HAP-1 (cell line): ENCODE data around the gene CDADC1.

Experiments
- DNase-seq, 2 experiments: peaks; one replicate each; pipeline ENCODE4 v3.0.0-alpha.2; 2016 to 2020; ENCODE audit warnings: low spot score in 2 of 2
- H3K27me3 ChIP-seq: fragments of 250-450 bp; sonication (Bioruptor Pico); 2 replicates; pipeline ENCODE4 v1.5.1; 2020; ENCODE audit warnings: low read depth, mild to moderate bottlenecking, moderate library complexity
- H3K36me3 ChIP-seq: fragments of 250-450 bp; sonication (Bioruptor Pico); replicated peaks from 2 replicates; pipeline ENCODE4 v1.5.1; 2020; ENCODE audit warnings: mild to moderate bottlenecking
- H3K4me1 ChIP-seq: fragments of 250-450 bp; sonication (Bioruptor Pico); 2 replicates; pipeline ENCODE4 v1.5.1; 2020; ENCODE audit warnings: mild to moderate bottlenecking
- H3K4me3 ChIP-seq: fragments of 250-450 bp; sonication (Bioruptor Pico); 2 replicates; pipeline ENCODE4 v1.5.1; 2020; ENCODE audit warnings: mild to moderate bottlenecking, moderate library complexity
- H3K9me3 ChIP-seq: fragments of 250-450 bp; sonication (Bioruptor Pico); 2 replicates; pipeline ENCODE4 v1.5.1; 2020; ENCODE audit warnings: mild to moderate bottlenecking, moderate library complexity
- in situ Hi-C: fragments of 300-500 bp; cut with MboI; formaldehyde crosslinking; loops from 3 replicates; pipeline ENCODE4 v1.14.3; 2020; ENCODE audit warnings: low sequenced_read_pairs, inconsistent platforms, mixed read lengths

Gene CDADC1

DNA sequence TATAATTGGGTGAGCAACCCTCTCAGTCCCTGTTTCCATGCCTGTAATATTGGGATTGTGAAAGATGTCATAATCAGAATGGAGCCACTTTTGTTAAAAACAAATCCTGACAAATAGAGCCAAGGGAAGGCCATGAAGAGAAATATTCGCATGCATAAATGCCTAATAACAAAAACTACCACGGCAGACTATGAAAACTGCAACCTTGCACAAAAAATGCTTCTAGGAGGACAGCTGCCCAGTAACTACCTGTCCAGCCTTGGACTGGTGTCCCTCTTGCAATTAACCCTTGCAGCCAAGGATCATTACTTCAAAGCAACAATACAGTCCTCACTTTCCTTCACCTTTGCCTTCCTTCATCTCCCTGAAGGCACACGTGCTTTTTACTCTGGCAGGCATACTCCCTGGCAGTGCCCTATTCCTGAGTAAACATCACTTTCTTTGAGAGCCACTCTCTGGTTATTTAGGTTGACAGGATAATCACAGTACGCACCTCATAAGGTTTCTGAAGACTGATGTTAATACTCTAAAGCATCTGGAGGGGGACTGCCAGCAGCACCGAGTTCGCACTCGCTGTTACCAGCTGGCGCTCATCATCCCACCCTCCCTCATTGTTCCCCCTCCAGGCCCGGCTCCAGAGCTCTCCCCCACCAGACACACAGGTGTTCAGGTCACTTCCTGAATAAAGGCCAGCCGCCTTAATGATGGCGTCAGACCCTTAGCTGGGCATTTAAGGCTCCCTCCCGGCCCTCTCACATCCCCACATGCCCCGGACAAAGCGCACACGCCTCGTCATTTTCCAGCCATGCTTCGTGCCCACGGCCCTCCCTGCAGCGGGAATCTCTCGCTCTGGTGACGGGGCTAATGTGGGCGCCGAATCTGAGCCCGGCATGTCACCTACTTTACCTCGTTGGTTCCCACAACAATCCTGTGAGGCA lies 57.3 kb downstream of the CDADC1 start:
- H3K27me3 ChIP-seq = no peaks in the 10 kb centered on the region
- H3K9me3 ChIP-seq = no peaks in the 10 kb centered on the region
- DNase-seq = no peak
- no peak overlapping the region for H3K4me3 ChIP-seq
- H3K4me1 ChIP-seq = no peaks in the 10 kb centered on the region
- H3K36me3 ChIP-seq = no peaks in the 10 kb centered on the region
- in situ Hi-C loops = loop anchor here (5.0 to 25.0 kb wide), 2 partner anchors 302 to 532 kb away; no protein-coding TSS in a partner anchor

DNA sequence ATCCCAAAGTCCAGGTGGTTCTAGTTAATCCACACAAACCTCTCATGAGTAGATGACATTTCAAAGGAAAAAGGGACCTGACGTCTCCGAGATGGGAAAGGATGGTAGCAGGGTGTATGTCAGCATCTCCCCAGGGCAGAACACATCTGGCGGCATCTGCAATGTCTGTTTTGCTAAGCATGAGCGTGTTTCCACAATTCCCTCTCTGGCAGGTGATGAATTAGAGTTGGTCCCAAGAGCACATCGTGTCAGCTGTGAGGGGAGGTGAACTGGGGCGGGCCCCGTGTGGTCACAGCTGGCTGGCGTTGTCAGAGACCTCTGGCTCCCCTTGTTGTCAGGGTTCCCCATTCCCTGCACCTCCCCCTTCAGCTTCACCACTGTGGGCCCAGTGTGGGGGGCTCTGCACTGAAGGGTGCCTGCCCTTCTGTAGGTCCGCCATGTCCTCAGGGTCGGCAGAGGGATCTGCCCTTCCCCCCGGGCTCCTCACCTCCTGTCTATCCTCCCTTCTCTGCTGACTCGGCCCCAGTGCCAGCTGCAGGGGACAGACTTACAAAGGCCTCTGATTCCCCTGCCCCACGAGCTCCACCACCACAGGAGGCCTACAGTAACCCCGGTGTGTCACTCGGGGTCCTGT lies 58.2 kb downstream of the CDADC1 start:
- no peak for DNase-seq
- Histone ChIP-seq H3K27me3 (no peaks in the 10 kb centered on the region), H3K36me3 (no peaks in the 10 kb centered on the region), H3K4me1 (no peaks in the 10 kb centered on the region), H3K4me3 (no peak overlapping the region), H3K9me3 (no peaks in the 10 kb centered on the region)
- in situ Hi-C loops = loop anchor here (25.0 kb wide), 1 partner anchor 531 kb away; no protein-coding TSS in a partner anchor

DNA sequence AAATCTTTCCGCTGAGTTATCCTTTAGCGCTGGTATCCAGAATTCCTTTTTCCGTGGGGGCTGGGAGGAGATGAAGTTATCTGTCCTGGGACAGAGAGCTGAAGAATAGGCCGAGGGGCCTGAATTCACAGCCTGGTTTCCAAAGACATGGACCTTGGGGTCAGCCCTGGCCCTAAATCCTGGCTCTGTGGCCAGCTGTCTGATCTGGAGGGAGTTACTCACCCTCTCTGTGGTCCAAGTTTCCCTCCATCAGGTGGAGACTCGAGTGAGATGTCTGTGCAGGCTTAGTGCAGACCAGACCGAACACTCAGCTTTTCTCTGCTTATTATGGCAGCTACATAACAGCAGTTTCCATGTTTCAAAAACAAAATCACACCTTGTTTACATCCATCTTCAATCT lies 59.6 kb downstream of the CDADC1 start:
- H3K9me3 ChIP-seq = no peaks in the 10 kb centered on the region
- H3K4me1 ChIP-seq = no peaks in the 10 kb centered on the region
- DNase-seq = no peak
- in situ Hi-C loops = loop anchor here (25.0 kb wide), 1 partner anchor 530 kb away; no protein-coding TSS in a partner anchor
- H3K4me3 ChIP-seq = no peak overlapping the region
- no peaks in the 10 kb centered on the region for H3K27me3 ChIP-seq
- no peaks in the 10 kb centered on the region for H3K36me3 ChIP-seq

DNA sequence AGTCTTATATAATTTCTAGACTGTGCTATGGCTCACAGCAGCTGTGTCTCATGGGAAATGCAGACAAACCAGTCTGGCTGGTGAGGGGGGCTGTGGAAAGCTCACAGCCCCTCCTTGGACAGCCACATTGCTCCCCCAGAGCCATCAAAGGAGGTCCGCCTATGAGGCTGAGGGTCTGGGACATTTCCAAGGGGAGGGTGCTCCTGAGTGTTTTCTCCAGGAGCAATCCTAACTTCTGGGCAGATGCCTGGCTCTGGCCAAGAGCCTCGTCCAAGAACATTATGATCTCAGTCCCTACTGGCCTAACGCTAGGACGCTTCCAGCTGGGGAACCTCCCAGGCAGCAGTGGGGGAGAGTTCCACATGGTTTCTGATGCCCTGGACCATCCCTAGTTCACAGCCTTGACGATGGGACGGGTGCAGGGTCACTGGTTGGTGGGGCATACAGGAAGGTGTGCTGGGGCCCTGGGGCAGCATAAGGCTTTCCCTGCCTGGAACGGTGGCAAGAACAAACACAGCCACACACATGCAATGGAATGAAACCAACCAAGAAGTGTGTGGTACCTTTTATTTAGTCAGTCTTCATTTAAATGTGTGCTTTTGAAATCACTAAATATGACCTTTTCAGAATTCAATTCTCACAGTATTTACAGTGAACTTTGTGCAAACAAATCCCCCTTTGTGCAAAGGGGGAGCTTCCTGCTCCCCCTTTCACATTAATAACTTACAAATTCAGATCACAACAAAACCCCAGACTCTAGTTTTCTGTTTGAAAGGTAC lies 60.6 kb downstream of the CDADC1 start:
- DNase-seq = no peak
- Histone ChIP-seq H3K36me3 (no peaks in the 10 kb centered on the region), H3K4me1 (no peaks in the 10 kb centered on the region), H3K9me3 (no peaks in the 10 kb centered on the region), H3K4me3 (no peak overlapping the region), H3K27me3 (no peaks in the 10 kb centered on the region)
- in situ Hi-C loops = loop anchor here (25.0 kb wide), 1 partner anchor 529 kb away; no protein-coding TSS in a partner anchor

DNA sequence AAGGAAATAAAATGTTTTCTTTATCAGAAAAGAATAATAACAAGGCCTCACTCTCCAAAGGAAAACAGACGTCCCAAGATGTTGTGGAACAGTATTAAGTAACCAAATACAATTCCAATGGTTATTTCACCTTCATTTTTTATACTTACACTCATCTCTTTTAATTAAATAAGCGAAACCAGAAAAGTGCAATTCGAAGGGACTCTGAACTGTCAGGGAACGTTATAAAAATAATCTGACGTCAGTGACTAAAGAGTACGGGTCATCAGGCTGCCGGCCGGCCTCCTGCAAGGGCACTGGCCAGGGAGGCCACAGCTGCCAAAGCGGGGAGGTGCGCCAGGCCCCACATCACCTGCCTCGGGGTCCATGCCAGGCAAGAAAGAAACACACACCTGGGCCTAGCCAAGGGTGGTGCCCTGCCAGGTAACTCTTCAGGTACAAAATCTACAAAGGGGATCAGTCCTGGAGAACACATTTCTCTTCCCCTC lies 61.2 kb downstream of the CDADC1 start:
- Histone ChIP-seq H3K9me3 (no peaks in the 10 kb centered on the region), H3K4me1 (no peaks in the 10 kb centered on the region), H3K36me3 (no peaks in the 10 kb centered on the region), H3K27me3 (no peaks in the 10 kb centered on the region), H3K4me3 (no peak overlapping the region)
- no peak for DNase-seq
- in situ Hi-C loops = loop anchor here (25.0 kb wide), 1 partner anchor 528 kb away; no protein-coding TSS in a partner anchor

DNA sequence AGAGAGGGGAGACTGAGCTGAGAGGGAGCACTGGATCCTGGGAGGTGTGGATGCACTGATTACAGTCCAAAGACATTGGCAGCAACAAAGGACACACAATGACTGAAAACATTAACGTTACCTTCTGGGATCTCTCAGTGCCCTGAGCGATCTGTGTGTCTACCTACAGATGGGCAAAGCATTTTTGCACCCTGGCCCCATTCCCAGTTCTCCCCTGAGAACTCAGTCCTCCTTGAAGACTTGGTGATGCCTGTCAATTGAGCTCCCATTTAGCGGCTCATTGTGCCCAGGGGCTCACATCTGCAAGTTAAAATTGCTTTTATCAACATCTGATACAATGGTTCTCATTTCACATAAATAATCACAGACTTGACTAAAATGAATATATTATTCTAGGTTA lies 62.5 kb downstream of the CDADC1 start:
- in situ Hi-C loops = loop anchor here (25.0 kb wide), 1 partner anchor 527 kb away; no protein-coding TSS in a partner anchor
- no peaks in the 10 kb centered on the region for H3K4me1 ChIP-seq

DNA sequence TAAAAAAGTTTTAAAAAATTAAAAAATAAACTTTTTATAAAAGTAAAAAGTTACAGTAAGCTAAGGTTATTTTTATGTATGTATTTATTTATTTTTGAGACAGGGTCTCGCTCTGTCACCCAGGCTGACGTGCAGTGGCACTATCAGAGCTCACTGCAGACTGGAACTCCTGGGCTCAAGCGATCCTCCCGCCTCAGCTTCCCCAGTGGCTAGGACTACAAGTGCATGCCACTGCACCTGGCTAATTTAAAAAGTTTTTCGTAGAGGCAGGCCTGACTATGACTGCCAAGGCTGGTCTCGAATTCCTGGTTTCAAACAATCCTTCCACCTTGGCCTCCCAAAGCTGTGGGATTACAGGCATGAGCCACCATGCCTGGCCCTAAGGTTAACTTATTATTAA lies 64.1 kb downstream of the CDADC1 start:
- Histone ChIP-seq H3K4me3 (no peak overlapping the region), H3K4me1 (no peaks in the 10 kb centered on the region), H3K9me3 (peaks cover under 1% of the 10 kb centered on the region; the same call in 1 of the 2 replicates), H3K36me3 (no peaks in the 10 kb centered on the region), H3K27me3 (no peaks in the 10 kb centered on the region)
- no peak for DNase-seq
- in situ Hi-C loops = loop anchor here (25.0 kb wide), 1 partner anchor 525 kb away; no protein-coding TSS in a partner anchor

More for the DNA sequence above, 62.5 kb downstream of the CDADC1 start:
- no peaks in the 10 kb centered on the region for H3K27me3 ChIP-seq
- no peak overlapping the region for H3K4me3 ChIP-seq
- no peaks in the 10 kb centered on the region for H3K9me3 ChIP-seq
- no peaks in the 10 kb centered on the region for H3K36me3 ChIP-seq
- no peak for DNase-seq

DNA sequence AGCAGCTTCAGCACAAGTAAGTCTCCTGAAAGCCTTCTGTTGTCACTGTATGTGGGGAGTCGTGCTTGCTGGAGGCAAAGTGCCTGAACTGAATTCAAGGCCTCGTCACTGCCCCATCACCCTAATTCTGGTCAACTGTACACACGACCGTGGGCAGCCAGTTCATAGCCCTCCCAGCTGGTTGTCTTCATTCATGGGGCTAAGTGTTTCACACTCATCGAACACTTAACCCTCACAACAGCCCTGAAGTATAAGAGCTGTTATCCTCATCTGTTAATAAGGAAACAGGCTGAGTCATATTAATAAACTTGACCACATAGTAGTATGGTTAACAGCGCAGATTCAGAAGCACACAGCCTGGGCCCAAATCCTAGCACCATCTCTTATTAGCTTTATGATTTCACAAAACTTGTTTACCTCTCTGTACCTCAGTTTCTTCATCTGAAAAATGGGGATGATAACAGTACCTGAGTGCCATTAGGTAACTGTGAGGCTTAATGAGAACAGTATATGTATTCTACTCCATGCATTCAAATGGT lies 66.7 kb downstream of the CDADC1 start:
- Histone ChIP-seq H3K4me1 (no peaks in the 10 kb centered on the region), H3K9me3 (peaks cover 2% of the 10 kb centered on the region; the same call in 1 of the 2 replicates), H3K36me3 (no peaks in the 10 kb centered on the region), H3K4me3 (no peak overlapping the region), H3K27me3 (no peaks in the 10 kb centered on the region)
- in situ Hi-C loops = loop anchor here (25.0 kb wide), 1 partner anchor 523 kb away; no protein-coding TSS in a partner anchor
- no peak for DNase-seq

DNA sequence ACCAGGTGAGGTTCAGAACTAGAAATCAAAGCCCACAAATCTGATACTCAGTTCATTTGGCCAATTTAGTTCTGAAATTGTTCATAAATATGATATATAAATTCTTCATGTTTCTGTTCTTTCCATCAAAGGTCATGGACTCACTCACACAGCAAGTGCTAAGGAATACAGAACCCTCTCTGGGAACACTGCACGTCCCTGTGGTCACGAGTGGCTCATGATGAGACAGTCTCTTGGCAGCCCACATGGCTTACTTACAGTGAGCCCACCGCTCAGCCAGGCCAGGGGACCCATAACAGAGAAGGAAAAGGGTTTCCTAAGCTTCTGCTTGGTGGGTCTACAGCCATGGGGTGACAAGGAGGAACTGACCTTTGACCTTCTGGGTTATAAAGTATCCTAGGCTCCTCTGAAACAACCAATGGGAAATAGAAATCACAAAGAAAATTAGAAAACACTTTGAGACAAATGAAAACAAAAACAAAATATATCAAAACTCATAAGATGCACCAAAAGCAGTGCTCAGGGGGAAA lies 67.4 kb downstream of the CDADC1 start:
- H3K4me1 ChIP-seq = no peaks in the 10 kb centered on the region
- DNase-seq = no peak
- peaks cover 2% of the 10 kb centered on the region; the same call in 1 of the 2 replicates for H3K9me3 ChIP-seq
- in situ Hi-C loops = loop anchor here (25.0 kb wide), 1 partner anchor 522 kb away; no protein-coding TSS in a partner anchor
- no peak overlapping the region for H3K4me3 ChIP-seq
- H3K36me3 ChIP-seq = no peaks in the 10 kb centered on the region
- H3K27me3 ChIP-seq = no peaks in the 10 kb centered on the region

DNA sequence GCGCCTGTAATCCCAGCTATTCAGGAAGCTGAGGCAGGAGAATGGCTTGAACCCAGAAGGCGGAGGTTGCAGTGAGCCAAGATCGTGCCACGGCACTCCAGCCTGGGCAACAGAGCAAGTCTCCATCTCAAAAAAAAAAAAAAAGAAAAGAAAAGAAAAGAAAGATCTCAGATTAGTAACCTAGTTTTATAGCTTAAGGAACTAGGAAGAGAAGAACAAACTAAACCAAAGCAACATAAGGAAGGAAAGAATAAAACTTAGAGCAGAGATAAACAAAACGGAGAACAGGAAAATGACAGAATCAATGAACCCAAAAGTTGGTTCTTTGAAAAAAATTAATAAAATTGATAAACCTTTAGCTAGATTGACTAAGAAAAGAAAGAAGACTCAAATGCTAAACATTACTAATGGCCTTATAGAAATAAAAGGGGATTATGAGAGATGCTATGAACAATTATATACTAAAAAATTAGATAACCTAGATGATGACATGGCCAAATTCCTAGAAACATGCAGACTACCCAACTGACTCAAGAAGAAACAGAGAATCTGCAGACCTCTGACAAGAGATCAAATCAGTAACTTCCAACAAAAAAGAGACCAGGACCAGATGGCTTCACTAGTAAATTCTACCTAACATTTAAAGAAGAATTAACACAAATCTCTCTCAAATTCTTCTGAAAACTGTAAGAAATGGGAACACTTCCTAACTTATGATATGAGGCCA lies 68.2 kb downstream of the CDADC1 start:
- in situ Hi-C loops = loop anchor here (25.0 kb wide), 1 partner anchor 521 kb away; no protein-coding TSS in a partner anchor
- Histone ChIP-seq H3K9me3 (peaks cover 2% of the 10 kb centered on the region; the same call in 1 of the 2 replicates), H3K36me3 (no peaks in the 10 kb centered on the region), H3K4me3 (no peak overlapping the region), H3K4me1 (no peaks in the 10 kb centered on the region), H3K27me3 (no peaks in the 10 kb centered on the region)
- no peak for DNase-seq

DNA sequence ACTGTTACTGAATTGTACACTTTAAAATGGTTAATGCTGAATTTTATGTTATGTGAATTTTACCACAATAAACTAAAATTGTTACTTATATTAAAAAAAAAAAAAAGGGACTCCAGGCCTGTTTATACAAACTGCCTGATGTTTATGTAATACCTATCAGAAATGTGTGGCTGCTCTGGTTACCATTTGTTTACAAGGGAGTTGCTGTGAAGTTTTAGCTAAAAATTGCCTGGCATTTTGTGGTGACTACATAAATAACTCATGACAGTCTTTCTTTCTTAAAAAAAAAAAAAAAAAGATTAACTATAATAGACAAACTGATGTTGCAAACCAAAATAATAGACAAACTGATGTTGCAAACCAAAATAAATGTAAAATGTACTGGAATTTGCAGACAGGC lies 71.8 kb downstream of the CDADC1 start:
- H3K36me3 ChIP-seq = no peaks in the 10 kb centered on the region
- H3K4me3 ChIP-seq = no peak overlapping the region
- peaks cover 2% of the 10 kb centered on the region; the same call in 1 of the 2 replicates for H3K9me3 ChIP-seq
- no peak for DNase-seq
- in situ Hi-C loops = loop anchor here (25.0 kb wide), 1 partner anchor 518 kb away; no protein-coding TSS in a partner anchor
- H3K27me3 ChIP-seq = no peaks in the 10 kb centered on the region
- H3K4me1 ChIP-seq = no peaks in the 10 kb centered on the region

DNA sequence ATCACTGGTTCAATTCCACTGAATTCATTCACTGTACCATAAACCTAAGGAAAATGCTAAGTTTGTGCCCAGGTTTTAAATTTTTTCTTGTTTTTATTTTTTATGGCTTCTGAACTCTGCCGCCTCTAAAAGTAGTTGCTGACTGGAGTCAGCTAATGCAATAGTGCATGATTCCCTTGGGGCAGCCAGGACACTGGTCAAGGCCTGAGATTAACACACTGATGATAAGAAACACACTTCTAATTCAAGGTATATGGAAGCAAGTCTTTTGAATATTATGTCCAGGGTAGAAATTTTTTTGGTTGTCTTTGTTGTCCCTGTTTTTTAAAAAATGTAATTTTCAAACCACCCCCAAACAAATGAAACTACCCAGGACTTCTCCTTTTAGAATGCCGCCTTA lies 72.2 kb downstream of the CDADC1 start:
- in situ Hi-C loops = loop anchor here (25.0 kb wide), 1 partner anchor 517 kb away; no protein-coding TSS in a partner anchor
- DNase-seq = no peak
- Histone ChIP-seq H3K4me3 (no peak overlapping the region), H3K27me3 (no peaks in the 10 kb centered on the region), H3K4me1 (no peaks in the 10 kb centered on the region), H3K9me3 (peaks cover 2% of the 10 kb centered on the region; the same call in 1 of the 2 replicates), H3K36me3 (no peaks in the 10 kb centered on the region)
